DOHH2 (cell line): Measurements from ENCODE around the gene MYO15A.

Experiments used
- H3F3A ChIP-seq: fragments of 200-600 bp; sonication (generic), shearing (Covaris generic); 2 replicates; pipeline ENCODE4 v1.6.0; 2016; ENCODE audit warnings: antibody characterized with exemption, mild to moderate bottlenecking; ENCODE audit not compliant: control insufficient read depth, insufficient read depth
- H3K27ac ChIP-seq: fragments of 200-600 bp; sonication (generic); 2 replicates; pipeline ENCODE4 v1.5.1; 2014; ENCODE audit warnings: low read depth, mild to moderate bottlenecking, low read length, moderate library complexity
- H3K27me3 ChIP-seq: fragments of 200-600 bp; sonication (generic); 2 replicates; pipeline ENCODE4 v1.6.1; 2014; ENCODE audit warnings: mild to moderate bottlenecking, low read length, mixed read lengths; ENCODE audit not compliant: control insufficient read depth
- H3K36me3 ChIP-seq: fragments of 200-600 bp; sonication (generic); 2 replicates; pipeline ENCODE4 v1.6.1; 2014; ENCODE audit warnings: mild to moderate bottlenecking, low read length, moderate library complexity, mixed read lengths; ENCODE audit not compliant: control insufficient read depth
- H3K4me1 ChIP-seq: fragments of 200-600 bp; sonication (generic); 2 replicates; pipeline ENCODE4 v1.6.1; 2014; ENCODE audit warnings: mild to moderate bottlenecking, low read length, mixed read lengths; ENCODE audit not compliant: control insufficient read depth
- H3K4me2 ChIP-seq: fragments of 200-600 bp; sonication (generic); 2 replicates; pipeline ENCODE4 v1.6.0; 2014; ENCODE audit warnings: mild to moderate bottlenecking, low read length, moderate library complexity
- H3K4me3 ChIP-seq: fragments of 200-600 bp; sonication (generic); 2 replicates; pipeline ENCODE4 v1.5.1; 2014; ENCODE audit warnings: mild to moderate bottlenecking, low read length, mixed read lengths
- H3K79me2 ChIP-seq: fragments of 200-600 bp; sonication (generic); 2 replicates; pipeline ENCODE4 v1.6.1; 2014; ENCODE audit warnings: mild to moderate bottlenecking, low read length, mixed read lengths; ENCODE audit not compliant: control insufficient read depth
- H3K9me2 ChIP-seq: fragments of 200-600 bp; sonication (generic); replicated peaks from 2 replicates; pipeline ENCODE4 v1.6.1; 2014; ENCODE audit warnings: mild to moderate bottlenecking, low read length, mixed read lengths; ENCODE audit not compliant: control insufficient read depth
- H3K9me3 ChIP-seq: fragments of 200-600 bp; sonication (generic); 2 replicates; pipeline ENCODE4 v1.6.1; 2014; ENCODE audit warnings: antibody characterized with exemption, low read length, mixed read lengths; ENCODE audit not compliant: control insufficient read depth, insufficient read depth
- H4K20me1 ChIP-seq: fragments of 200-600 bp; sonication (generic); 2 replicates; pipeline ENCODE4 v1.6.0; 2014; ENCODE audit warnings: low read depth, mild to moderate bottlenecking, antibody characterized with exemption, low read length, moderate library complexity; ENCODE audit not compliant: control insufficient read depth, insufficient read depth
- EZH2phosphoT487 ChIP-seq: fragments of 200-600 bp; sonication (generic); IDR thresholded peaks from 2 replicates; pipeline ENCODE4 v1.6.1; 2017; ENCODE audit warnings: borderline replicate concordance, mild to moderate bottlenecking, antibody characterized with exemption, low read length, moderate library complexity, mixed read lengths
- TF ChIP-seq, protein P1 (sequence below): fragments of 200-600 bp; sonication (generic); IDR thresholded peaks from one replicate; pipeline ENCODE4 v1.5.1; 2014; ENCODE audit warnings: antibody characterized with exemption, mild to moderate bottlenecking, low read depth, low read length; ENCODE audit not compliant: poor library complexity, severe bottlenecking

MYO15A gene

DNA sequence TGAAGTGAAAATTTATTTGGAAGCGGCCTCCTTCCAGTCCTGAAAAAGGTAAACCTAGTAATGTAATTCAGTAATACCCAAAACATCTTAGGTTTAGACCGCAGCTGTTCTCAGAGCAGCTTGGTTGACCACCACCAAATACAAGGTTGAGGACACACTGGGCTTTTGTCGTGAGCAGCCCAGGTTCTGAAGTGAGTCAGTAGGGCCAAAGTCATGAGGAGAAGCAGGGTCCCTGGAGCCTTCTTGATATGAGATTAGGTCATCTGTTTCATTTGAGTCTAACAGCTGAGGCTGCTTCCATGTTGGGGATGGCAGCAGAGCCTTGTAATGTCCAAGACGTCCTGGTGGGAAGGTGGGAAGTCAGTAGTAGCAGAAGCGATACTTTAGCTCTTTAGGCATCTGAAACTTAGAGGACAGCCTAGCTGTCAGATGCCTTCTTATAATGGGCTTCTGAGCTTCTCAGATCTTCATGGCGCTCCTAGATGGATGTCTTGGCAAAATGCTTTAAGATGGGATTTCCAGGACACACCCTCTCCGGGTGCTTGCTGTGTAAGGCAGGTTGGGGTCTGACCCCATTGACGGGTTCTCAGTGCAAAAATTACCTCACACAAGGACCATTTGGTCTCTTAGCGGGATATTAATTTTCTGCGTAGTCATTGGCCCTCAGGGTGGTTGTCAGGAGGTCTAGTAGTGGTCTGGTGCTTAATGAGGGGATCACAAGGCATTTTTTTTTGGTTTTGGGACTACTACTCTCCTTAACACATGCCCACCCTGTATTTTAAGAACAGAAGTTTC is 77.5 kb downstream of the MYO15A start:
- Histone ChIP-seq H3K4me1 (peaks cover 50% of the 10 kb centered on the region), H3K27me3 (no peaks in the 10 kb centered on the region), H3K9me3 (no peaks in the 10 kb centered on the region), H3F3A (no peaks in the 10 kb centered on the region), H3K36me3 (peaks cover 67% of the 10 kb centered on the region), H4K20me1 (peaks cover 38% of the 10 kb centered on the region), H3K9me2 (no peaks in the 10 kb centered on the region), H3K27ac (no peak overlapping the region), H3K79me2 (peaks cover 73% of the 10 kb centered on the region), H3K4me2 (peak overlapping the region; percentile 93), H3K4me3 (peak overlapping the region; percentile 92)
- TF ChIP-seq EZH2phosphoT487 = no peak
- TF ChIP-seq, protein P1, sequence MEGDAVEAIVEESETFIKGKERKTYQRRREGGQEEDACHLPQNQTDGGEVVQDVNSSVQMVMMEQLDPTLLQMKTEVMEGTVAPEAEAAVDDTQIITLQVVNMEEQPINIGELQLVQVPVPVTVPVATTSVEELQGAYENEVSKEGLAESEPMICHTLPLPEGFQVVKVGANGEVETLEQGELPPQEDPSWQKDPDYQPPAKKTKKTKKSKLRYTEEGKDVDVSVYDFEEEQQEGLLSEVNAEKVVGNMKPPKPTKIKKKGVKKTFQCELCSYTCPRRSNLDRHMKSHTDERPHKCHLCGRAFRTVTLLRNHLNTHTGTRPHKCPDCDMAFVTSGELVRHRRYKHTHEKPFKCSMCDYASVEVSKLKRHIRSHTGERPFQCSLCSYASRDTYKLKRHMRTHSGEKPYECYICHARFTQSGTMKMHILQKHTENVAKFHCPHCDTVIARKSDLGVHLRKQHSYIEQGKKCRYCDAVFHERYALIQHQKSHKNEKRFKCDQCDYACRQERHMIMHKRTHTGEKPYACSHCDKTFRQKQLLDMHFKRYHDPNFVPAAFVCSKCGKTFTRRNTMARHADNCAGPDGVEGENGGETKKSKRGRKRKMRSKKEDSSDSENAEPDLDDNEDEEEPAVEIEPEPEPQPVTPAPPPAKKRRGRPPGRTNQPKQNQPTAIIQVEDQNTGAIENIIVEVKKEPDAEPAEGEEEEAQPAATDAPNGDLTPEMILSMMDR = no peak

DNA sequence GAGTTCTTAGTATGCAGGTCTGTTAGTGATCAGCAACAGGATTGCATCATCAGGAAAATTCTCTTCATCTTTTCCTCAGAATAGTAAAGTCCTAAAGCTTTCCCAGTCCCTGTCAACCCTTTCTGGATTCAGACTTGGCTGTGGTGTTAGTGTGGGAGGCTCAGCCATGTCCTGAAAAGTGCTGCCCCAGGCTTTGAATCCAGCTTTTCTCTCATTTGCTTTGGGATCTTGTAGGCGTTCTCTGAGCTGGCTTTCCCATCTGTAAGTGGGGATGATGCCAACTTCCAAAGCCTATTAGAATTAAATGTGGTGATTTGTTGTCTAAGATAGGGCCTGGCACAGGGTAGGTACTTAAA is 78.0 kb downstream of the MYO15A start:
- peaks cover 72% of the 10 kb centered on the region for H3K36me3 ChIP-seq
- peaks cover 79% of the 10 kb centered on the region for H3K79me2 ChIP-seq
- TF ChIP-seq EZH2phosphoT487 = no peak
- TF ChIP-seq, protein P1 = no peak
- H3K4me3 ChIP-seq = peak overlapping the region; percentile 92
- no peak overlapping the region for H3K27ac ChIP-seq
- no peaks in the 10 kb centered on the region for H3F3A ChIP-seq
- peaks cover 48% of the 10 kb centered on the region for H3K4me1 ChIP-seq
- H3K27me3 ChIP-seq = no peaks in the 10 kb centered on the region
- H3K4me2 ChIP-seq = peak overlapping the region; percentile 93
- H4K20me1 ChIP-seq = peaks cover 41% of the 10 kb centered on the region
- H3K9me3 ChIP-seq = no peaks in the 10 kb centered on the region
- H3K9me2 ChIP-seq = no peaks in the 10 kb centered on the region

DNA sequence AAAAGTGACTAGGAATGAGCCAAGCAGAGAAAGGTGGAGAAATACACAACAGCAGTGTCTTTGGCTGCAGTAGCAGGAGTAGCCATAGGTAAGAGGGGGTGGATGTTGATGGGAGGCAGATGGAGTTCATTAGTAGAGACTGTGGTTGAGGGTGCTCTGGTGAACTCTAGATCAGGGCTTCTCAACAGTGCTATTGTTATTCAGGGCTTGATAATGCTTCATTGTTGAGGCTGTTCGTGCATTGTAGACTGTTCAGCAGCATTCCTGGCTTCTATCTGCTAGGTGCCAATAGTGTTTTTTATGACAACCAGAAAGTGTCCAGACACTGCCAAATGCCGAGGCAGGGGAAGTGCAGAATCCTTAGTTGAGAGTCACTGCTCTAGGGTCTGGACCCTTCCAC is 78.7 kb downstream of the MYO15A start:
- H3K9me3 ChIP-seq = no peaks in the 10 kb centered on the region
- H3K4me3 ChIP-seq = peak overlapping the region; percentile 92
- no peaks in the 10 kb centered on the region for H3K27me3 ChIP-seq
- TF ChIP-seq, protein P1 = no peak
- TF ChIP-seq EZH2phosphoT487 = no peak
- H3K27ac ChIP-seq = no peak overlapping the region
- peaks cover 41% of the 10 kb centered on the region for H4K20me1 ChIP-seq
- peak overlapping the region; percentile 93 for H3K4me2 ChIP-seq
- peaks cover 85% of the 10 kb centered on the region for H3K79me2 ChIP-seq
- H3K36me3 ChIP-seq = peaks cover 79% of the 10 kb centered on the region
- H3F3A ChIP-seq = no peaks in the 10 kb centered on the region
- H3K9me2 ChIP-seq = no peaks in the 10 kb centered on the region
- H3K4me1 ChIP-seq = peaks cover 42% of the 10 kb centered on the region
